Natural killer cell (primary cell): ENCODE data around the gene CAMKK1. TPM values are rescaled to one million over a fixed set of nuclear protein-coding genes. Genes with fewer than 3 reads are reported as not detected.

ENCODE experiments used
- ATAC-seq, 3 donors: fragments of 150-1000 bp in 2 of 3; fragments of 200-7000 bp in 1 of 3; cut with Tn5 transposase; 1 replicate in 1 of 3; 2 replicates in 2 of 3; pipeline ENCODE4 v1.10.0; 2021; ENCODE audit warnings: mild to moderate bottlenecking in 2 of 3, moderate library complexity in 2 of 3
- DNase-seq, 2 donors: peaks; one replicate each; pipeline versions ENCODE4 v3.0.0 to v3.0.0-alpha.2; 2013 to 2021; ENCODE audit warnings: mixed read lengths in 1 of 2
- H3K27ac ChIP-seq: one replicate; pipeline ENCODE4 v1.5.1; 2013; ENCODE audit warnings: mild to moderate bottlenecking, low read length
- H3K27me3 ChIP-seq: one replicate; pipeline ENCODE4 v1.6.1; 2013; ENCODE audit warnings: low read length; ENCODE audit not compliant: control insufficient read depth, insufficient read depth
- H3K36me3 ChIP-seq: one replicate; pipeline ENCODE4 v1.6.1; 2013; ENCODE audit warnings: low read length; ENCODE audit not compliant: control insufficient read depth, insufficient read depth
- H3K4me1 ChIP-seq: one replicate; pipeline ENCODE4 v1.6.1; 2013; ENCODE audit warnings: low read length; ENCODE audit not compliant: control insufficient read depth, insufficient read depth
- H3K4me3 ChIP-seq: one replicate; pipeline ENCODE4 v1.5.1; 2013; ENCODE audit warnings: low read length
- H3K9me3 ChIP-seq: one replicate; pipeline ENCODE4 v1.6.1; 2013; ENCODE audit warnings: low read length; ENCODE audit not compliant: control insufficient read depth, insufficient read depth
- H3K27ac Mint-ChIP-seq, 2 donors: one replicate each; pipeline ENCODE4 v1.8.0; 2022; ENCODE audit warnings: mild to moderate bottlenecking in 2 of 2, mixed read lengths in 2 of 2, moderate library complexity in 1 of 2
- H3K27me3 Mint-ChIP-seq, 2 donors: one replicate each; pipeline ENCODE4 v1.8.0; 2022; ENCODE audit warnings: low read depth in 2 of 2, mixed read lengths in 2 of 2
- H3K36me3 Mint-ChIP-seq: one replicate; pipeline ENCODE4 v1.8.0; 2022; ENCODE audit warnings: mixed read lengths
- H3K4me1 Mint-ChIP-seq, 2 donors: one replicate each; pipeline ENCODE4 v1.8.0; 2022; ENCODE audit warnings: mixed read lengths in 2 of 2
- H3K4me3 Mint-ChIP-seq: one replicate; pipeline ENCODE4 v1.8.0; 2022; ENCODE audit warnings: mild to moderate bottlenecking, moderate library complexity, mixed read lengths
- H3K9me3 Mint-ChIP-seq, 2 donors: one replicate each; pipeline ENCODE4 v1.8.0; 2022; ENCODE audit warnings: mixed read lengths in 2 of 2
- CTCF ChIP-seq: fragments of 200-600 bp; IDR thresholded peaks from one replicate; pipeline ENCODE4 v1.8.0; 2022; ENCODE audit warnings: antibody characterized with exemption
- WGBS: methylation state at CpG from one replicate; pipeline ENCODE4 v1.1.7; 2013; ENCODE audit warnings: missing lambda C conversion rate; ENCODE audit not compliant: insufficient coverage; 5-methylcytosine and 5-hydroxymethylcytosine counted together
- intact Hi-C: fragments of 100-400 bp; cut with micrococcal nuclease; formaldehyde crosslinking; loops from one replicate; pipeline ENCODE4 v1.14.2; 2022
- total RNA-seq, 4 donors: library from RNA; stranded (reverse); fragments of 120-200 nt in 1 of 4; gene quantifications; one replicate each; pipeline versions ENCODE4 v1.2.3 to v1.2.4, GENCODE V29; 2013 to 2022

The CAMKK1 gene
- total RNA-seq, 3 donors from 2014 or later (not counting 1 experiment from before 2014, with no cell fraction given), result 3.2 to 4.3 (median 3.9) TPM

GRCh38 chr17:3914312-3914670 lies 21.4 kb upstream of the CAMKK1 start:
- H3K4me3 ChIP-seq, result peak overlapping the region; percentile 39

GRCh38 chr17:3913531-3914311 lies 20.9 kb upstream of the CAMKK1 start:
- Histone ChIP-seq H3K36me3 (no peaks in the 10 kb centered on the region), H3K4me1 (peaks cover 66% of the 10 kb centered on the region), H3K9me3 (no peaks in the 10 kb centered on the region), H3K27ac (peak overlapping the region; percentile 92), H3K27me3 (no peaks in the 10 kb centered on the region), H3K4me3 (peak overlapping the region; percentile 7)
- Mint-ChIP-seq H3K27me3 (peaks cover 0 to 13% of the 10 kb centered on the region in 2 donors), H3K36me3 (no peaks in the 10 kb centered on the region), H3K4me1 (peaks cover 33 to 44% of the 10 kb centered on the region in 2 donors), H3K4me3 (peak overlapping the region; percentile 47), H3K27ac (peak overlapping the region; percentile 23 to 59), H3K9me3 (no peaks in the 10 kb centered on the region)
- intact Hi-C loops, result loop anchor here (1.0 to 5.0 kb wide), 2 partner anchors 51 to 91 kb away; no protein-coding TSS in a partner anchor
- peak; percentile 81 to 89 for DNase-seq
- 27% methylated on average over 17 of the region's 17 CpGs for WGBS
- peak; percentile 98 for TF ChIP-seq CTCF
- ATAC-seq, result peak; percentile 59 to 85 (median 70)

More at GRCh38 chr17:3914312-3914670, 21.4 kb upstream of the CAMKK1 start:
- TF ChIP-seq CTCF, result no peak
- peak in 1 of 3 donors; percentile 6 for ATAC-seq
- Mint-ChIP-seq H3K9me3 (no peaks in the 10 kb centered on the region), H3K27me3 (peaks cover 0 to 13% of the 10 kb centered on the region in 2 donors), H3K4me1 (peaks cover 33 to 44% of the 10 kb centered on the region in 2 donors), H3K4me3 (peak overlapping the region; percentile 47), H3K36me3 (no peaks in the 10 kb centered on the region), H3K27ac (peak overlapping the region; percentile 23 to 59)
- no peak for DNase-seq
- Histone ChIP-seq H3K27me3 (no peaks in the 10 kb centered on the region), H3K4me1 (peaks cover 66% of the 10 kb centered on the region), H3K9me3 (no peaks in the 10 kb centered on the region), H3K36me3 (no peaks in the 10 kb centered on the region), H3K27ac (peak overlapping the region; percentile 92)
- WGBS, result 49% methylated on average over 10 of the region's 10 CpGs
- intact Hi-C loops, result loop anchor here (1.0 to 5.0 kb wide), 2 partner anchors 52 to 90 kb away; no protein-coding TSS in a partner anchor

DNA sequence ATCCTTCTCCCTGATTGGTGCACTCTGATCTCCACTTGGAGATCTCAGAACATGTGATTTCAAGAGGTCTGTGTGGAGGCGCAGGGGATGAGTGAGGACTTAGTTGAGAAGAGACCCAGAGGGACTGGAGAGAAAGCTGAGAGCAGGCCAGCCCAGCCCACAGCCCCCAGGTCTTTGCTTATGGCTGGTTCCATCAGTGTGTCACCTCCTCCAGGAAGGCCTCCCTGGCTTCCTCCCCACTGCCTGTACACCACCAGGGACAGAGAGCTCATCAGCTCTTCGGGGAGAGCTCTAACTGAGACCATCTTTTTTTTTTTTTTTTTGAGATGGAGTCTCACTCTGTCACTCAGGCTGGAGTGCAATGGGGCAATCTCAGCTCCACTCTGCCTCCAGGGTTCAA lies 20.0 kb upstream of the CAMKK1 start:
- DNase-seq (no peak), ATAC-seq (no peak)
- H3K27me3 ChIP-seq, result no peaks in the 10 kb centered on the region
- H3K27me3 Mint-ChIP-seq, result peaks cover 0 to 13% of the 10 kb centered on the region in 2 donors
- H3K9me3 ChIP-seq, result no peaks in the 10 kb centered on the region
- no peak for TF ChIP-seq CTCF
- no peak overlapping the region for H3K4me3 ChIP-seq
- WGBS, result 91% methylated on average over 2 of the region's 2 CpGs
- intact Hi-C loops, result loop anchor here (5.0 kb wide), 1 partner anchor 51 kb away; no protein-coding TSS in a partner anchor
- peaks cover 33 to 44% of the 10 kb centered on the region in 2 donors for H3K4me1 Mint-ChIP-seq
- no peaks in the 10 kb centered on the region for H3K36me3 ChIP-seq
- H3K9me3 Mint-ChIP-seq, result no peaks in the 10 kb centered on the region
- H3K4me1 ChIP-seq, result peaks cover 66% of the 10 kb centered on the region
- no peak overlapping the region for H3K27ac Mint-ChIP-seq
- no peak overlapping the region for H3K4me3 Mint-ChIP-seq
- H3K27ac ChIP-seq, result no peak overlapping the region
- no peaks in the 10 kb centered on the region for H3K36me3 Mint-ChIP-seq
